ENCODE measurements around the gene NDUFS5.

GRCh38 chr1:39051956-39052355 is 25.8 kb downstream of the NDUFS5 start:
- TF ChIP-seq CTCF (IDR thresholded peaks at IDR 0.05): no peak
- TF ChIP-seq EZH2 (IDR thresholded peaks at IDR 0.05): no peak
